Upper lobe of left lung (tissue), 6 donors: Measurements from ENCODE around the gene ENTHD1. TPM values are rescaled to one million over a fixed set of nuclear protein-coding genes. Genes with fewer than 3 reads are reported as not detected.

Experiments
- ATAC-seq, 2 donors: fragments of 200-7000 bp; cut with Tn5 transposase; one replicate each; pipeline ENCODE4 v1.9.1; 2022; ENCODE audit warnings: mild to moderate bottlenecking in 2 of 2, moderate library complexity in 2 of 2; ENCODE audit not compliant: low FRiP score in 2 of 2
- DNase-seq, 2 donors: peaks; one replicate each; pipeline ENCODE4 v3.0.0-alpha.2; 2019 to 2020
- H3K27ac ChIP-seq, 4 donors: fragments of 200-600 bp; sonication (generic); one replicate each; pipeline ENCODE4 v1.5.1; 2016 to 2019
- H3K27me3 ChIP-seq, 4 donors: fragments of 200-600 bp; sonication (generic); one replicate each; pipeline ENCODE4 v1.5.1; 2017 to 2019
- H3K36me3 ChIP-seq, 4 donors: fragments of 200-600 bp; sonication (generic); one replicate each; pipeline ENCODE4 v1.5.1; 2016 to 2019
- H3K4me1 ChIP-seq, 4 donors: fragments of 200-600 bp; sonication (generic); one replicate each; pipeline ENCODE4 v1.5.1; 2018 to 2019
- H3K4me3 ChIP-seq, 4 donors: fragments of 200-600 bp; sonication (generic); one replicate each; pipeline ENCODE4 v1.5.1; 2017 to 2019; ENCODE audit warnings: mild to moderate bottlenecking in 2 of 4, moderate library complexity in 1 of 4
- H3K9me3 ChIP-seq, 4 donors: fragments of 200-600 bp; sonication (generic); one replicate each; pipeline ENCODE4 v1.5.1; 2018 to 2019
- CTCF ChIP-seq, 6 experiments: fragments of 450-650 bp in 4 of 6; fragments of 200-600 bp in 2 of 6; sonication (generic) in 2 of 6; IDR thresholded peaks; one replicate each; pipeline ENCODE4 v1.5.1; 2016 to 2019; ENCODE audit warnings: antibody characterized with exemption in 6 of 6
- EP300 ChIP-seq, 4 donors: sonication (generic); formaldehyde crosslinking; IDR thresholded peaks; one replicate each; pipeline ENCODE4 v1.5.1; 2017; ENCODE audit warnings: antibody characterized with exemption in 4 of 4, control low read depth in 2 of 4
- POLR2A ChIP-seq, 4 donors: fragments of 450-650 bp; IDR thresholded peaks; one replicate each; pipeline ENCODE4 v1.5.1; 2016 to 2017; ENCODE audit warnings: antibody characterized with exemption in 4 of 4, mild to moderate bottlenecking in 2 of 4
- POLR2AphosphoS5 ChIP-seq, 2 donors: sonication (generic); formaldehyde crosslinking; IDR thresholded peaks; one replicate each; pipeline ENCODE4 v1.5.1; 2017; ENCODE audit warnings: antibody characterized with exemption in 2 of 2
- WGBS, 2 donors: methylation state at CpG; one replicate each; pipeline ENCODE4 v1.1.5; 2017 to 2018; 5-methylcytosine and 5-hydroxymethylcytosine counted together
- total RNA-seq, 6 donors: library from RNA; depleted of rRNA in 4 of 6; stranded (reverse); fragments of >200 nt in 4 of 6; gene quantifications; one replicate each; pipeline versions ENCODE4 v1.1.0 to v1.2.1, GENCODE V29; 2016 to 2021
- donor health status: DM: no; HTN: no; CAD: no; lungs with moderate emphysema.
- donor health status: DM: no; HTN: yes; CAD: no; lungs with severe emphysema.

The ENTHD1 gene
- total RNA-seq, 6 donors from 2014 or later = 0.09 TPM; not detected in 5

GRCh38 chr22:39712751-39713525 is 180.6 kb downstream of the ENTHD1 start:
- no peak overlapping the region for H3K4me3 ChIP-seq
- ATAC-seq (no peak), DNase-seq (no peak)
- H3K4me1 ChIP-seq = no peaks in the 10 kb centered on the region
- H3K27ac ChIP-seq = no peak overlapping the region
- no peaks in the 10 kb centered on the region for H3K9me3 ChIP-seq
- TF ChIP-seq EP300 (IDR thresholded peaks at IDR 0.05) (no peak), CTCF (IDR thresholded peaks at IDR 0.05) (no peak), POLR2AphosphoS5 (IDR thresholded peaks at IDR 0.05) (no peak), POLR2A (IDR thresholded peaks at IDR 0.05) (no peak)
- H3K36me3 ChIP-seq = no peaks in the 10 kb centered on the region
- 65 to 71% methylated on average over 18 of the region's 18 CpGs for WGBS, 2 donors
- H3K27me3 ChIP-seq = no peaks in the 10 kb centered on the region

DNA sequence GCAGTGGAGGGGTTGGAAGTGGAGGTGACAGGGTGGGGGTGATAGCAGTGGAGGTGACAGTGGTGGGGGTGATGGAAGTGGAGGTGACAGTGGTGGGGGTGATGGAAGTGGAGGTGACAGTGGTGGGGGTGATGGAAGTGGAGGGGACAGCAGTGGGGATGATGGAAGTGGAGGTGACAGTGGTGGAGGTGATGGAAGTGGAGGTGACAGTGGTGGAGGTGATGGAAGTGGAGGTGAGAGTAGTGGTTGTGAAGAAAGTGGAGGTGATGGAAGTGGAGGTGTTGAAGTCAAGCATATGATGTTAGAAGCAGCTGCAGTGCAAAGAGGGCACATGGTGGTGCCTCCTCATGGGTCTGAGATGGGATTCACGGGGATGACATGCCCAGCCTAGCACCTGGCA is 181.5 kb downstream of the ENTHD1 start:
- ATAC-seq (no peak), DNase-seq (no peak)
- no peak overlapping the region for H3K4me3 ChIP-seq
- no peaks in the 10 kb centered on the region for H3K9me3 ChIP-seq
- H3K4me1 ChIP-seq = no peaks in the 10 kb centered on the region
- no peaks in the 10 kb centered on the region for H3K36me3 ChIP-seq
- H3K27ac ChIP-seq = no peak overlapping the region
- no peaks in the 10 kb centered on the region for H3K27me3 ChIP-seq
- 82 to 90% methylated on average over 1 of the region's 1 CpG for WGBS, 2 donors
- TF ChIP-seq POLR2AphosphoS5 (IDR thresholded peaks at IDR 0.05) (no peak), CTCF (IDR thresholded peaks at IDR 0.05) (no peak), POLR2A (IDR thresholded peaks at IDR 0.05) (no peak), EP300 (IDR thresholded peaks at IDR 0.05) (no peak)

GRCh38 chr22:39710380-39711150 is 183.0 kb downstream of the ENTHD1 start:
- 54 to 58% methylated on average over 11 to 15 of the region's 15 CpGs for WGBS, 2 donors
- TF ChIP-seq POLR2AphosphoS5 (IDR thresholded peaks at IDR 0.05) (no peak), CTCF (IDR thresholded peaks at IDR 0.05) (no peak), EP300 (IDR thresholded peaks at IDR 0.05) (no peak), POLR2A (IDR thresholded peaks at IDR 0.05) (no peak)
- no peaks in the 10 kb centered on the region for H3K4me1 ChIP-seq
- ATAC-seq = no peak
- H3K9me3 ChIP-seq = no peaks in the 10 kb centered on the region
- H3K4me3 ChIP-seq = no peak overlapping the region
- H3K27me3 ChIP-seq = no peaks in the 10 kb centered on the region
- H3K27ac ChIP-seq = no peak overlapping the region
- no peak for DNase-seq
- H3K36me3 ChIP-seq = no peaks in the 10 kb centered on the region

DNA sequence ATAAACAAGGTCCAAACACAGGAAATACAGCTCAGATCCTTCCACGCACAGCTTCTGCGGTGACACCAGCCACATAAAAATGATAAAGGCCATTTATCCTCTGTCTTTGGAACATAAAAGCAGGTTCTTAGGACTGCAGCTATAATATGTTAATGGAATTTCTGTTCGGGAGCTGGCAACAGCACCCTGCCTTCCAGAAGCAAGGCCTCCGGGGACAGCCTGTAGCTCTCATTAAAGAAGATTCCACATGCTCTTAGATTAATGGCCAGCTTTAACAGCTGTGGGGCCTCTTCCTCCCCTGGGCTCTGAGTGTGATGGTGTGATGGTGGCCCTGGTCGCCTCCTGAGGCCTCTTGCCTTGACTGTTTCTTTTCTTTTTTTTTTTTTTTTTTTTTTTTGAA is 185.7 kb downstream of the ENTHD1 start:
- no peak for TF ChIP-seq POLR2A (IDR thresholded peaks at IDR 0.05)
- no peak for TF ChIP-seq CTCF (IDR thresholded peaks at IDR 0.05)
- TF ChIP-seq POLR2AphosphoS5 (IDR thresholded peaks at IDR 0.05) = no peak
- TF ChIP-seq EP300 (IDR thresholded peaks at IDR 0.05) = no peak
- Histone ChIP-seq H3K4me1 (peaks cover 0 to 4% (median 0%) of the 10 kb centered on the region in 4 donors), H3K4me3 (no peak overlapping the region), H3K9me3 (no peaks in the 10 kb centered on the region), H3K36me3 (no peaks in the 10 kb centered on the region), H3K27ac (no peak overlapping the region), H3K27me3 (no peaks in the 10 kb centered on the region)
- no peak for DNase-seq
- ATAC-seq = no peak
- 76 to 80% methylated on average over 5 of the region's 5 CpGs for WGBS, 2 donors
